T-helper 17 cell (primary cell): ENCODE results near the gene NFKBIZ. TPM values are rescaled to one million over a fixed set of nuclear protein-coding genes. Genes with fewer than 3 reads are reported as not detected.

ENCODE experiments used
- ATAC-seq: fragments of 150-1000 bp; cut with Tn5 transposase; 2 replicates; pipeline ENCODE4 v1.10.0; 2021; ENCODE audit warnings: mild to moderate bottlenecking, moderate library complexity
- DNase-seq, 3 donors: peaks; one replicate each; pipeline versions ENCODE4 v3.0.0 to v3.0.0-alpha.2; 2020 to 2021
- H3K9me3 ChIP-seq: one replicate; pipeline ENCODE4 v1.7.0; 2013; ENCODE audit warnings: low read length, mild to moderate bottlenecking; ENCODE audit not compliant: control insufficient read depth, poor library complexity, severe bottlenecking
- H3K27ac Mint-ChIP-seq: one replicate; pipeline ENCODE4 v1.8.0; 2022; ENCODE audit warnings: mild to moderate bottlenecking, moderate library complexity, mixed read lengths
- H3K27me3 Mint-ChIP-seq: one replicate; pipeline ENCODE4 v1.8.0; 2022; ENCODE audit warnings: mixed read lengths
- H3K36me3 Mint-ChIP-seq: one replicate; pipeline ENCODE4 v1.8.0; 2022; ENCODE audit warnings: low read depth, mixed read lengths
- H3K4me1 Mint-ChIP-seq: one replicate; pipeline ENCODE4 v1.8.0; 2022; ENCODE audit warnings: mild to moderate bottlenecking, mixed read lengths
- H3K4me3 Mint-ChIP-seq: one replicate; pipeline ENCODE4 v1.8.0; 2022; ENCODE audit warnings: mild to moderate bottlenecking, moderate library complexity, mixed read lengths
- total RNA-seq, 4 donors: library from RNA in 2 of 4; stranded (reverse) in 2 of 4; gene quantifications; one replicate each; pipeline ENCODE4 v1.2.3 and lab custom pipeline; 2022 to 2026

NFKBIZ gene
- 100 to 1,000 TPM; 682 to 814 TPM for total RNA-seq
- total RNA-seq (lab: John Stamatoyannopoulos, UW), result 151 to 745 reads per million in 2 donors

GRCh38 chr3:101848754-101849713 is at the start of gene NFKBIZ:
Gene NFKBIZ, plus strand, starts transcription at chr3:101849514. Its CDS starts 115 bp downstream, at chr3:101849629.
- Mint-ChIP-seq H3K27ac (peak within 1 kb of the TSS; percentile 100), H3K4me3 (peak within 1 kb of the TSS; percentile 99), H3K36me3 (peaks cover 19% of the 10 kb centered on the region), H3K27me3 (no peaks in the 10 kb centered on the region), H3K4me1 (peaks cover 43% of the 10 kb centered on the region)
- ATAC-seq (peak; percentile 82), DNase-seq (peak; percentile 89 to 93 (median 90))
- no peaks in the 10 kb centered on the region for H3K9me3 ChIP-seq

- H3K36me3 Mint-ChIP-seq, result peaks cover 4% of the 10 kb centered on the region
- ATAC-seq (no peak), DNase-seq (no peak)
- peak overlapping the region; percentile 37 for H3K27ac Mint-ChIP-seq
- no peak overlapping the region for H3K4me3 Mint-ChIP-seq
- H3K4me1 Mint-ChIP-seq, result peaks cover 20% of the 10 kb centered on the region
- no peaks in the 10 kb centered on the region for H3K27me3 Mint-ChIP-seq
- no peaks in the 10 kb centered on the region for H3K9me3 ChIP-seq
Observed at GRCh38 chr3:101801174-101801573, 48.1 kb upstream of the NFKBIZ start.

GRCh38 chr3:101802179-101802578 is 47.1 kb upstream of the NFKBIZ start:
- Mint-ChIP-seq H3K27me3 (no peaks in the 10 kb centered on the region), H3K4me1 (peaks cover 14% of the 10 kb centered on the region), H3K36me3 (peaks cover 4% of the 10 kb centered on the region), H3K27ac (peak overlapping the region; percentile 80), H3K4me3 (no peak overlapping the region)
- DNase-seq (no peak), ATAC-seq (no peak)
- H3K9me3 ChIP-seq, result no peaks in the 10 kb centered on the region

GRCh38 chr3:101803173-101803782 is 46.0 kb upstream of the NFKBIZ start:
- Mint-ChIP-seq H3K4me3 (no peak overlapping the region), H3K27ac (peak overlapping the region; percentile 80), H3K36me3 (peaks cover 4% of the 10 kb centered on the region), H3K27me3 (no peaks in the 10 kb centered on the region), H3K4me1 (peaks cover 11% of the 10 kb centered on the region)
- H3K9me3 ChIP-seq, result no peaks in the 10 kb centered on the region
- ATAC-seq (peak; percentile 100), DNase-seq (peak in 1 of 3 donors; percentile 32)

- Mint-ChIP-seq H3K4me1 (peaks cover 12% of the 10 kb centered on the region), H3K27me3 (no peaks in the 10 kb centered on the region), H3K36me3 (peaks cover 4% of the 10 kb centered on the region), H3K4me3 (no peak overlapping the region), H3K27ac (peak overlapping the region; percentile 80)
- no peaks in the 10 kb centered on the region for H3K9me3 ChIP-seq
- DNase-seq, result no peak
- no peak for ATAC-seq
Observed at GRCh38 chr3:101803939-101804338, 45.4 kb upstream of the NFKBIZ start.

- H3K9me3 ChIP-seq, result no peaks in the 10 kb centered on the region
- no peak overlapping the region for H3K27ac Mint-ChIP-seq
- ATAC-seq (no peak), DNase-seq (no peak)
- no peak overlapping the region for H3K4me3 Mint-ChIP-seq
- H3K4me1 Mint-ChIP-seq, result peaks cover 16% of the 10 kb centered on the region
- H3K27me3 Mint-ChIP-seq, result no peaks in the 10 kb centered on the region
- peaks cover 2% of the 10 kb centered on the region for H3K36me3 Mint-ChIP-seq
Observed at GRCh38 chr3:101806491-101806890, 42.8 kb upstream of the NFKBIZ start.

- peaks cover 16% of the 10 kb centered on the region for H3K4me1 Mint-ChIP-seq
- ATAC-seq (no peak), DNase-seq (no peak)
- H3K4me3 Mint-ChIP-seq, result no peak overlapping the region
- H3K9me3 ChIP-seq, result no peaks in the 10 kb centered on the region
- no peaks in the 10 kb centered on the region for H3K27me3 Mint-ChIP-seq
- H3K27ac Mint-ChIP-seq, result no peak overlapping the region
- peaks cover 2% of the 10 kb centered on the region for H3K36me3 Mint-ChIP-seq
Observed at GRCh38 chr3:101807888-101808287, 41.4 kb upstream of the NFKBIZ start.

GRCh38 chr3:101809178-101810021 is 39.9 kb upstream of the NFKBIZ start:
- peak overlapping the region; percentile 78 for H3K27ac Mint-ChIP-seq
- peaks cover 16% of the 10 kb centered on the region for H3K4me1 Mint-ChIP-seq
- H3K4me3 Mint-ChIP-seq, result peak overlapping the region; percentile 41
- DNase-seq, result peak in 1 of 3 donors; percentile 18
- H3K36me3 Mint-ChIP-seq, result peaks cover 2% of the 10 kb centered on the region
- ATAC-seq, result peak; percentile 75
- no peaks in the 10 kb centered on the region for H3K9me3 ChIP-seq
- no peaks in the 10 kb centered on the region for H3K27me3 Mint-ChIP-seq

- no peak overlapping the region for H3K4me3 Mint-ChIP-seq
- peaks cover 14% of the 10 kb centered on the region for H3K4me1 Mint-ChIP-seq
- no peaks in the 10 kb centered on the region for H3K9me3 ChIP-seq
- DNase-seq (no peak), ATAC-seq (peak; percentile 53)
- H3K36me3 Mint-ChIP-seq, result no peaks in the 10 kb centered on the region
- H3K27ac Mint-ChIP-seq, result peak overlapping the region; percentile 78
- no peaks in the 10 kb centered on the region for H3K27me3 Mint-ChIP-seq
Observed at GRCh38 chr3:101810022-101810418, 39.3 kb upstream of the NFKBIZ start.

GRCh38 chr3:101811875-101812274 is 37.4 kb upstream of the NFKBIZ start:
- no peak overlapping the region for H3K27ac Mint-ChIP-seq
- H3K4me3 Mint-ChIP-seq, result no peak overlapping the region
- no peaks in the 10 kb centered on the region for H3K9me3 ChIP-seq
- DNase-seq (no peak), ATAC-seq (no peak)
- H3K27me3 Mint-ChIP-seq, result no peaks in the 10 kb centered on the region
- no peaks in the 10 kb centered on the region for H3K36me3 Mint-ChIP-seq
- peaks cover 18% of the 10 kb centered on the region for H3K4me1 Mint-ChIP-seq

- H3K4me1 Mint-ChIP-seq, result peaks cover 18% of the 10 kb centered on the region
- H3K27ac Mint-ChIP-seq, result no peak overlapping the region
Observed at GRCh38 chr3:101812895-101813294, 36.4 kb upstream of the NFKBIZ start.

GRCh38 chr3:101813817-101814440 is 35.4 kb upstream of the NFKBIZ start:
- ATAC-seq (no peak), DNase-seq (no peak)
- no peaks in the 10 kb centered on the region for H3K36me3 Mint-ChIP-seq
- H3K4me3 Mint-ChIP-seq, result no peak overlapping the region
- no peaks in the 10 kb centered on the region for H3K27me3 Mint-ChIP-seq
- no peaks in the 10 kb centered on the region for H3K9me3 ChIP-seq
- H3K4me1 Mint-ChIP-seq, result peaks cover 17% of the 10 kb centered on the region
- H3K27ac Mint-ChIP-seq, result no peak overlapping the region

More at GRCh38 chr3:101812895-101813294, 36.4 kb upstream of the NFKBIZ start:
- Mint-ChIP-seq H3K36me3 (no peaks in the 10 kb centered on the region), H3K27me3 (no peaks in the 10 kb centered on the region), H3K4me3 (no peak overlapping the region)
- DNase-seq (no peak), ATAC-seq (no peak)
- H3K9me3 ChIP-seq, result no peaks in the 10 kb centered on the region
